ENCODE measurements around the gene SLC6A19. TPM values are rescaled to one million over a fixed set of nuclear protein-coding genes. Genes with fewer than 3 reads are reported as not detected.

SLC6A19 gene
- total and polyA plus RNA-seq, 2 of the 4 experiments (the other 2 are of a cell fraction), result not detected

GRCh38 chr5:1211701-1212100 is 10.3 kb downstream of the SLC6A19 start:
- Histone ChIP-seq H4K8ac (ENCODE audit: low read depth in 2 of 2, low read length in 2 of 2) (no peak overlapping the region), H3K9ac (ENCODE audit: low read depth, low read length) (no peak overlapping the region), H2BK15ac (ENCODE audit: low read depth, low read length) (no peak overlapping the region), H4K20me1 (ENCODE audit: insufficient read depth, low read length) (no peaks in the 10 kb centered on the region), H3K4ac (ENCODE audit: low read depth, low read length) (no peak overlapping the region), H3K18ac (ENCODE audit: low read depth, low read length) (no peak overlapping the region), H3K79me1 (ENCODE audit: low read depth in 1 of 2, low read length in 2 of 2) (no peaks in the 10 kb centered on the region), H3K36me3 (ENCODE audit: control insufficient read depth, insufficient read depth, low read length) (no peaks in the 10 kb centered on the region), H3K56ac (ENCODE audit: extremely low read depth, insufficient read depth, low read length) (no peak overlapping the region), H2BK120ac (ENCODE audit: low read depth, low read length) (no peak overlapping the region), H2BK20ac (ENCODE audit: low read depth, low read length) (no peak overlapping the region), H4K91ac (ENCODE audit: insufficient read depth, low read depth, low read length) (no peak overlapping the region), H2AK9ac (replicated peaks; ENCODE audit: low read depth, low read length, poor library complexity) (no peak overlapping the region), H3K4me1 (ENCODE audit: control insufficient read depth, insufficient read depth, low read length) (no peaks in the 10 kb centered on the region), H3K27me3 (ENCODE audit: control insufficient read depth, insufficient read depth, low read length) (peaks cover 10% of the 10 kb centered on the region; the same call in 1 of the 2 replicates), H3K4me3 (ENCODE audit: insufficient read depth, low read depth, low read length) (no peak overlapping the region), H3K14ac (replicated peaks; ENCODE audit: low read depth, low read length) (no peak overlapping the region), H3K4me2 (ENCODE audit: low read depth, low read length) (no peak overlapping the region), H2AFZ (replicated peaks; ENCODE audit: low read length, poor library complexity) (peak overlapping the region; percentile 43), H3K23ac (ENCODE audit: low read depth, low read length) (no peak overlapping the region), H4K5ac (ENCODE audit: low read depth, low read length) (no peak overlapping the region), H3K9me3 (ENCODE audit: control insufficient read depth, insufficient read depth, low read length) (peaks cover 16% of the 10 kb centered on the region), H2BK5ac (ENCODE audit: low read depth, low read length, poor library complexity, severe bottlenecking) (no peak overlapping the region), H3K27ac (ENCODE audit: insufficient read depth, low read length) (no peak overlapping the region), H2AK5ac (ENCODE audit: low read depth, low read length) (no peak overlapping the region), H3K9me1 (ENCODE audit: insufficient read depth, low read length) (peaks cover 6% of the 10 kb centered on the region; the same call in 1 of the 2 replicates)
- dilution Hi-C loops (cut with HindIII; ENCODE audit: low sequenced_read_pairs, unreplicated experiment), result no loop called here
- in situ Hi-C loops (cut with MboI; ENCODE audit: low sequenced_read_pairs), result no loop called here
- BruUV-seq (replicated peaks), result no TSS peak
- ChIA-PET CTCF (no interaction called here), POLR2A (ENCODE audit: unreplicated experiment) (no interaction called here)
- no peak for DNase-seq
- ATAC-seq (ENCODE audit: low read depth), result no peak
- intact Hi-C loops (cut with micrococcal nuclease), result no loop called here
- WGBS, 2 experiments (ENCODE audit: extremely low coverage in 2 of 2, insufficient read length in 1 of 2), result 83% methylated on average over 8 of the region's 9 CpGs; no CpG with 5 or more reads in 1 of the 2 experiments
- TF ChIP-seq MXI1 (IDR thresholded peaks at IDR 0.05; ENCODE audit: borderline replicate concordance, low read depth, low read length) (no peak), RFX5 (IDR thresholded peaks at IDR 0.05; ENCODE audit: low read depth, low read length) (no peak), USF2 (IDR thresholded peaks at IDR 0.05; ENCODE audit: low read depth, low read length) (no peak), ELK1 (IDR thresholded peaks at IDR 0.05; ENCODE audit: borderline replicate concordance, low read depth, low read length) (no peak), CHD1 (IDR thresholded peaks at IDR 0.05; ENCODE audit: low read depth, low read length) (no peak)

Measured in IMR-90 (cell line).